K562 (cell line): ENCODE data around the gene DENND6A. TPM values are rescaled to one million over a fixed set of nuclear protein-coding genes. Genes with fewer than 3 reads are reported as not detected.

Experiments
- BCL6 ChIP-seq: fragments of 250-450 bp; sonication (Bioruptor Pico); IDR thresholded peaks from 2 replicates; pipeline ENCODE4 v1.4.0; 2020
- CHD1 ChIP-seq: fragments of 200-600 bp; sonication (generic); IDR thresholded peaks from one replicate; pipeline ENCODE4 v1.6.1; 2012; ENCODE audit warnings: mild to moderate bottlenecking, moderate library complexity, low read length, inconsistent platforms
- EGR1 ChIP-seq: fragments of 450-650 bp; conservative IDR thresholded peaks from 2 replicates; pipeline ENCODE4 v1.6.1; 2017; ENCODE audit warnings: mild to moderate bottlenecking
- HSF4 ChIP-seq: fragments of 250-450 bp; sonication (Bioruptor Pico); IDR thresholded peaks from 2 replicates; pipeline ENCODE4 v2.1.2; 2022; ENCODE audit warnings: mild to moderate bottlenecking, moderate library complexity, borderline replicate concordance
- KLF13 ChIP-seq: fragments of 450-650 bp; IDR thresholded peaks from 2 replicates; pipeline ENCODE4 v1.6.1; 2016; ENCODE audit warnings: missing genetic modification characterization, low read depth, mild to moderate bottlenecking, missing compliant biosample characterization, moderate library complexity, borderline replicate concordance
- POLR2H ChIP-seq: IDR thresholded peaks from 2 replicates; pipeline ENCODE4 v1.6.1; 2016; ENCODE audit warnings: missing genetic modification characterization, low read depth, mild to moderate bottlenecking, control low read depth, missing compliant biosample characterization, moderate library complexity
- RNF2 ChIP-seq: sonication (generic); IDR thresholded peaks from 2 replicates; pipeline ENCODE4 v1.6.1; 2016
- THAP7 ChIP-seq: fragments of 250-450 bp; sonication (Bioruptor Pico); IDR thresholded peaks from 2 replicates; pipeline ENCODE4 v1.5.0; 2021
- USF2 ChIP-seq: sonication (generic); formaldehyde crosslinking; IDR thresholded peaks from 2 replicates; pipeline ENCODE4 v1.5.0; 2020; ENCODE audit warnings: missing genetic modification reagents
- ZFX ChIP-seq: sonication (generic); formaldehyde crosslinking; IDR thresholded peaks from 2 replicates; pipeline ENCODE4 v1.8.0; 2022; ENCODE audit warnings: mild to moderate bottlenecking, missing genetic modification reagents, moderate library complexity
- ZNF407 ChIP-seq: fragments of 450-650 bp; IDR thresholded peaks from 2 replicates; pipeline ENCODE4 v1.6.1; 2016; ENCODE audit warnings: low read depth
- ZNF41 ChIP-seq: fragments of 250-450 bp; sonication (Bioruptor Pico); conservative IDR thresholded peaks from 2 replicates; pipeline ENCODE4 v1.4.0; 2020; ENCODE audit warnings: mild to moderate bottlenecking
- ZNF444 ChIP-seq: fragments of 250-450 bp; sonication (Bioruptor Pico); IDR thresholded peaks from 2 replicates; pipeline ENCODE4 v1.4.0; 2020; ENCODE audit warnings: mild to moderate bottlenecking, moderate library complexity
- ZNF592 ChIP-seq: fragments of 450-650 bp; IDR thresholded peaks from 2 replicates; pipeline ENCODE4 v1.6.1; 2017; ENCODE audit warnings: antibody characterized with exemption, mild to moderate bottlenecking
- polyA plus RNA-seq, 8 experiments: library from polyadenylated mRNA; depleted of rRNA in 4 of 8; stranded (reverse) in 5 of 8; unstranded in 3 of 8; fragments of >200 nt; fragmentation: Nextera tagmentation in 2 of 8; fragmentation: Illumina TruSeq in 1 of 8; extraction: Ambion mirVana in 2 of 8; extraction: Trizol in 1 of 8; gene quantifications; 2 replicates each; pipeline versions ENCODE4 v1.2.1 to v1.2.3, GENCODE V29; 2011 to 2014; ENCODE audit warnings: inconsistent platforms in 1 of 8, missing spikeins in 1 of 8
- total RNA-seq, 7 experiments: library from RNA; depleted of rRNA in 6 of 7; stranded (reverse); fragments of >200 nt in 6 of 7; fragmentation: Illumina TruSeq in 2 of 7; extraction: Trizol in 2 of 7; gene quantifications; 2 replicates each; pipeline versions ENCODE4 v1.2.1 to v1.2.3, GENCODE V29; 2011 to 2021; ENCODE audit warnings: low replicate concordance in 1 of 7

DENND6A gene
- total and polyA plus RNA-seq, 9 of the 15 experiments (the other 6 are each of a cell fraction or from before 2014, with no cell fraction given), result 1.5 to 12.7 (median 7.1) TPM

- TF ChIP-seq BCL6 (CRISPR knock-in tag) (no peak), HSF4 (CRISPR knock-in tag) (no peak), CHD1 (no peak), RNF2 (peak; percentile 67; the same call in 1 of the 2 replicates), THAP7 (CRISPR knock-in tag) (no peak), ZNF41 (no peak), ZNF592 (0 out of 2 replicates have a peak, but pooled peaks have one; percentile 31), USF2 (CRISPR knock-in tag) (no peak), ZNF444 (CRISPR knock-in tag) (no peak), ZNF407 (no peak), KLF13 (tag) (no peak), ZFX (CRISPR knock-in tag) (peak; percentile 99), POLR2H (tag) (peak; percentile 82), EGR1 (peak; percentile 55; the same call in 1 of the 2 replicates)
Observed at GRCh38 chr3:57692396-57693147, at the start of gene DENND6A (continued).
